H1 (cell line): Measurements from ENCODE around the gene RPTOR. TPM values are rescaled to one million over a fixed set of nuclear protein-coding genes. Genes with fewer than 3 reads are reported as not detected.

Experiments used
- ATF2 ChIP-seq: IDR thresholded peaks from 2 replicates; pipeline ENCODE4 v1.6.1; 2012; ENCODE audit warnings: low read length, inconsistent platforms
- BCL11A ChIP-seq, 2 experiments: IDR thresholded peaks; one replicate each; pipeline ENCODE4 v1.6.1; 2011; ENCODE audit warnings: low read depth in 2 of 2, low read length in 2 of 2, mild to moderate bottlenecking in 2 of 2
- CEBPB ChIP-seq: IDR thresholded peaks from 2 replicates; pipeline ENCODE4 v1.6.1; 2012; ENCODE audit warnings: low read depth, low read length
- CHD1 ChIP-seq: IDR thresholded peaks from 2 replicates; pipeline ENCODE4 v1.6.1; 2012; ENCODE audit warnings: low read depth, low read length, improper control_type of control experiment
- CREB1 ChIP-seq: IDR thresholded peaks from 2 replicates; pipeline ENCODE4 v1.6.1; 2012; ENCODE audit warnings: inconsistent platforms
- CTCF ChIP-seq, 3 experiments: IDR thresholded peaks; 1 replicate in 2 of 3; 2 replicates in 1 of 3; pipeline versions ENCODE4 v1.5.1 to v1.6.1; 2011; ENCODE audit warnings: low read length in 3 of 3, mild to moderate bottlenecking in 3 of 3, inconsistent platforms in 2 of 3, low read depth in 1 of 3, moderate library complexity in 1 of 3; ENCODE audit not compliant: insufficient read depth in 1 of 3; ENCODE audit errors: control extremely low read depth in 1 of 3
- GTF2F1 ChIP-seq: IDR thresholded peaks from 2 replicates; pipeline ENCODE4 v1.6.1; 2012; ENCODE audit warnings: low read depth, low read length, improper control_type of control experiment, borderline replicate concordance
- JUN ChIP-seq: IDR thresholded peaks from 2 replicates; pipeline ENCODE4 v1.6.1; 2011; ENCODE audit warnings: low read depth, mild to moderate bottlenecking, improper control_type of control experiment, low read length
- KDM5A ChIP-seq: fragments of 200-600 bp; IDR thresholded peaks from 2 replicates; pipeline ENCODE4 v1.7.1; 2012; ENCODE audit warnings: mild to moderate bottlenecking, low read length, inconsistent platforms, mixed read lengths
- NANOG ChIP-seq: IDR thresholded peaks from 2 replicates; pipeline ENCODE4 v1.6.1; 2011; ENCODE audit warnings: low read length, low read depth, mild to moderate bottlenecking, inconsistent platforms; ENCODE audit not compliant: insufficient read depth, poor library complexity, severe bottlenecking
- NRF1 ChIP-seq: IDR thresholded peaks from 2 replicates; pipeline ENCODE4 v1.6.1; 2011; ENCODE audit warnings: mild to moderate bottlenecking, low read depth, low read length, improper control_type of control experiment
- PHF8 ChIP-seq: fragments of 200-600 bp; sonication (generic); conservative IDR thresholded peaks from 2 replicates; pipeline ENCODE4 v1.7.1; 2012; ENCODE audit warnings: low read depth, mild to moderate bottlenecking, inconsistent platforms, low read length, moderate library complexity
- POU5F1 ChIP-seq: IDR thresholded peaks from 2 replicates; pipeline ENCODE4 v1.6.1; 2011; ENCODE audit warnings: low read depth, mild to moderate bottlenecking, low read length, moderate library complexity
- RBBP5 ChIP-seq: IDR thresholded peaks from 2 replicates; pipeline ENCODE4 v1.7.1; 2012; ENCODE audit warnings: low read depth, mild to moderate bottlenecking, inconsistent platforms, low read length, moderate library complexity, borderline replicate concordance
- RFX5 ChIP-seq: IDR thresholded peaks from 2 replicates; pipeline ENCODE4 v1.6.1; 2011; ENCODE audit warnings: low read depth, low read length, improper control_type of control experiment, borderline replicate concordance
- RXRA ChIP-seq: IDR thresholded peaks from 2 replicates; pipeline ENCODE4 v1.6.1; 2011; ENCODE audit warnings: low read depth, mild to moderate bottlenecking, low read length, moderate library complexity; ENCODE audit not compliant: insufficient read depth
- SIRT6 ChIP-seq: IDR thresholded peaks from one replicate; pipeline ENCODE4 v1.7.1; 2012; ENCODE audit warnings: low read length, inconsistent platforms
- SUZ12 ChIP-seq: fragments of 200-600 bp; sonication (generic); IDR thresholded peaks from 2 replicates; pipeline ENCODE4 v1.6.1; 2012; ENCODE audit warnings: mild to moderate bottlenecking, inconsistent platforms, low read length, moderate library complexity, mixed read lengths
- TAF1 ChIP-seq: IDR thresholded peaks from 2 replicates; pipeline ENCODE4 v1.6.1; 2011; ENCODE audit warnings: mild to moderate bottlenecking, low read depth, low read length
- TBP ChIP-seq: IDR thresholded peaks from 2 replicates; pipeline ENCODE4 v1.6.1; 2011; ENCODE audit warnings: low read depth, low read length, improper control_type of control experiment
- YY1 ChIP-seq: IDR thresholded peaks from 2 replicates; pipeline ENCODE4 v1.6.1; 2011; ENCODE audit warnings: low read depth, mild to moderate bottlenecking, low read length
- polyA plus RNA-seq, 7 experiments: library from polyadenylated mRNA; depleted of rRNA in 3 of 7; stranded (reverse) in 5 of 7; unstranded in 2 of 7; fragments of >200 nt in 5 of 7; fragments of 200-250 nt in 2 of 7; gene quantifications; 1 replicate in 5 of 7; 2 replicates in 1 of 7; 4 replicates in 1 of 7; pipeline versions ENCODE4 v1.2.1 to v1.2.3, GENCODE V29; 2011 to 2013; ENCODE audit warnings: missing spikeins in 2 of 7, mixed read lengths in 2 of 7
- total RNA-seq: library from RNA; stranded (reverse); fragmentation: NEBNext Ultra II Directional; extraction: Animal tissue kit (Norgen Biotek cat#: 25700); gene quantifications from 2 replicates; pipeline ENCODE4 v1.2.1, GENCODE V29; 2021

Gene RPTOR
- total and polyA plus RNA-seq, 2 of the 8 experiments (the other 6 are each of a cell fraction or from before 2014, with no cell fraction given): 6.9 to 28.7 TPM

DNA sequence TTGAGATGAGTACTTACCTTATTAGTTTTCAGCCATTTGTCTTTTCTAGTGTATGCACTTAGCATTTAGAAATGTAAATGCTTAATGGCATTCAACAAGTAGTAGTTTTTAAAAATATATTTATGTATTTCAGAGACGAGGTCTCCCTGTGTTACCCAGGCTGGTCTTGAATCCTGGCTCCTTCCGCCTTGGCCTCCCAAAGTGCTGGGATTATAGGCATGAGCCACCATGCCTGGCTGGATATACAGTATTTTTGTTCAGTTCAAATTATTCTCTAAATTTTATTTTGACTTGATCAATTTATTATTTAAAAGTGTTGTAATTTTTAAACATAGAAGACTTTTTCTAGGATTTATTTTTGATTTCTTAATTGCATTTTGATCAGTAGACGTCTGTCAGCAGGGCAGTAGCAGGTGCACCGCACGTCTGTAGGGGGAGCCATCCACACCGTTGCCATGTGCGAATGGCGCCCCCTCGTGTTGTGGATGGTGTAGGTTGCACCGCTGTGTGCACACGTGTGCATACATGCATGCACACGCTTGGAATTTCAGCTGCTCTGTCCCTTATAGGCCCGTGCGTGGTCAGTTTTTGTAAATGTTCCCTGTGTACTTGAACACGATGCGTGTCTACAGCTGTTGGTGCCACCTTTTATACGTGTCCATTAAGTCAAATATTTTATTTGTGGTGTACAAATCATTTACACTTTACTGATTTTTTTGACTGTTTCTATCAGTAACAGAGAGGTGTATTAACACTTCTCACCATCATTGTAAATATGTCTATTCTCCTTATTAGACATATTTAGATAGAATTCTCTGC is 30.6 kb downstream of the RPTOR start (continued):
- TF ChIP-seq SIRT6 (no peak), GTF2F1 (no peak), RXRA (0 out of 2 replicates have a peak, but pooled peaks have one; percentile 58), TBP (0 out of 2 replicates have a peak, but pooled peaks have one; percentile 33), NRF1 (no peak), KDM5A (no peak), CTCF (IDR thresholded peaks at IDR 0.05; ENCODE audit: control extremely low read depth in 1 of 3, insufficient read depth in 1 of 3, low read depth in 1 of 3, low read length in 3 of 3) (peak; percentile 100), YY1 (peak; percentile 64; the same call in 1 of the 2 replicates), PHF8 (no peak), RFX5 (no peak), CREB1 (peak; percentile 83), CHD1 (no peak), BCL11A (IDR thresholded peaks at IDR 0.05; ENCODE audit: low read depth in 2 of 2, low read length in 2 of 2) (no peak), SUZ12 (no peak), CEBPB (no peak), ATF2 (no peak), RBBP5 (no peak), POU5F1 (no peak), NANOG (no peak), TAF1 (no peak), JUN (no peak)
